T47D (cell line): Measurements from ENCODE around the gene TMEM179.

Experiments
- DNase-seq, 2 experiments: peaks; one replicate each; pipeline versions ENCODE4 v3.0.0 to v3.0.0-alpha.2; 2011 to 2012; ENCODE audit warnings: low read depth in 1 of 2, low spot score in 1 of 2
- JUND ChIP-seq: IDR thresholded peaks from 2 replicates; pipeline ENCODE4 v1.6.1; 2012; ENCODE audit warnings: low read depth
- in situ Hi-C: cut with HindIII; loops from 2 replicates; pipeline ENCODE4 v1.10.0; 2016; ENCODE audit warnings: low sequenced_read_pairs, low pct_unique_long_range_greater_than_20kb

Gene TMEM179

GRCh38 chr14:104550340-104550860 is 54.2 kb downstream of the TMEM179 start:
- TF ChIP-seq JUND = no peak
- no peak for DNase-seq
- in situ Hi-C loops = no loop called here

GRCh38 chr14:104549536-104550339 is 54.8 kb downstream of the TMEM179 start:
- no peak for TF ChIP-seq JUND
- in situ Hi-C loops = no loop called here
- no peak for DNase-seq

- TF ChIP-seq JUND = no peak
- in situ Hi-C loops = no loop called here
- DNase-seq = no peak
Observed at GRCh38 chr14:104548802-104549535, 55.6 kb downstream of the TMEM179 start.

GRCh38 chr14:104547998-104548700 is 56.4 kb downstream of the TMEM179 start:
- in situ Hi-C loops = no loop called here
- DNase-seq = no peak
- no peak for TF ChIP-seq JUND

GRCh38 chr14:104547310-104547997 is 57.1 kb downstream of the TMEM179 start:
- in situ Hi-C loops = no loop called here
- DNase-seq = no peak
- TF ChIP-seq JUND = no peak

- in situ Hi-C loops = no loop called here
- TF ChIP-seq JUND = no peak
- no peak for DNase-seq
Observed at GRCh38 chr14:104546591-104547309, 57.8 kb downstream of the TMEM179 start.

GRCh38 chr14:104545942-104546501 is 58.5 kb downstream of the TMEM179 start:
- no peak for DNase-seq
- in situ Hi-C loops = no loop called here
- no peak for TF ChIP-seq JUND

- no peak for TF ChIP-seq JUND
- no peak for DNase-seq
- in situ Hi-C loops = no loop called here
Observed at GRCh38 chr14:104545151-104545941, 59.2 kb downstream of the TMEM179 start.

- in situ Hi-C loops = no loop called here
- DNase-seq = no peak
- TF ChIP-seq JUND = no peak
Observed at GRCh38 chr14:104544362-104544961, 60.1 kb downstream of the TMEM179 start.
